MCF 10A (cell line): Measurements from ENCODE around the gene ZBTB49. TPM values are rescaled to one million over a fixed set of nuclear protein-coding genes. Genes with fewer than 3 reads are reported as not detected.
A peak's percentile ranks its signal among the peaks of the same experiment; 100 is the strongest.
"Not testable (repeated sequence)": the region's sequence is repeated elsewhere in the genome, so short reads cannot be mapped to it uniquely, and the experiment has no call there.

ENCODE experiments used
- BruUV-seq: library from RNA; stranded (reverse); fragments of 400-500 nt; replicated peaks from 2 replicates; lab custom pipeline; 2021; lab: Mats Ljungman, UMichigan
- CTCF ChIA-PET: fragments of 300-600 bp; sonication (Branson Sonifier 250); formaldehyde crosslinking; extraction: SDS; loops from one replicate; lab custom pipeline; 2021; ENCODE audit warnings: antibody characterized with exemption, inconsistent platforms; lab: Yijun Ruan, JAX
- POLR2A ChIA-PET: fragments of 300-600, 350-650 bp; sonication (Branson Sonifier 250); formaldehyde crosslinking; extraction: SDS; loops from one replicate; lab custom pipeline; 2020; ENCODE audit warnings: antibody characterized with exemption, inconsistent platforms; lab: Yijun Ruan, JAX
- DNase-seq: peaks from one replicate; pipeline ENCODE4 v3.0.0-alpha.2; 2018; ENCODE audit not compliant: unreplicated experiment
- H3K27ac Mint-ChIP-seq: one replicate; pipeline ENCODE4 v1.8.0; 2022; ENCODE audit warnings: mild to moderate bottlenecking, low read depth, mixed read lengths; ENCODE audit not compliant: unreplicated experiment
- H3K27me3 Mint-ChIP-seq: one replicate; pipeline ENCODE4 v1.8.0; 2022; ENCODE audit warnings: mixed read lengths; ENCODE audit not compliant: insufficient read depth, unreplicated experiment
- H3K36me3 Mint-ChIP-seq: one replicate; pipeline ENCODE4 v1.8.0; 2022; ENCODE audit warnings: mild to moderate bottlenecking, moderate library complexity, mixed read lengths; ENCODE audit not compliant: insufficient read depth, unreplicated experiment
- H3K4me1 Mint-ChIP-seq: one replicate; pipeline ENCODE4 v1.8.0; 2022; ENCODE audit warnings: mixed read lengths; ENCODE audit not compliant: insufficient read depth, unreplicated experiment
- H3K4me3 Mint-ChIP-seq: one replicate; pipeline ENCODE4 v1.8.0; 2022; ENCODE audit warnings: mild to moderate bottlenecking, moderate library complexity, mixed read lengths; ENCODE audit not compliant: unreplicated experiment
- H3K9me3 Mint-ChIP-seq: one replicate; pipeline ENCODE4 v1.8.0; 2022; ENCODE audit warnings: mixed read lengths; ENCODE audit not compliant: unreplicated experiment
- intact Hi-C: fragments of 100-400 bp; cut with micrococcal nuclease; formaldehyde crosslinking; loops from 2 replicates; pipeline ENCODE4 v1.14.1; 2022
- total RNA-seq: library from RNA; stranded (reverse); gene quantifications from 2 replicates; pipeline ENCODE4 v1.2.3, GENCODE V29; 2022
- TF ChIP-seq, protein P1 (sequence below): fragments of 200-600 bp; IDR thresholded peaks from one replicate; pipeline ENCODE4 v1.8.0; 2022; ENCODE audit warnings: antibody characterized with exemption, mild to moderate bottlenecking; ENCODE audit not compliant: unreplicated experiment

ZBTB49 gene
- total RNA-seq, 1 experiment from 2014 or later: 5.9 TPM

DNA sequence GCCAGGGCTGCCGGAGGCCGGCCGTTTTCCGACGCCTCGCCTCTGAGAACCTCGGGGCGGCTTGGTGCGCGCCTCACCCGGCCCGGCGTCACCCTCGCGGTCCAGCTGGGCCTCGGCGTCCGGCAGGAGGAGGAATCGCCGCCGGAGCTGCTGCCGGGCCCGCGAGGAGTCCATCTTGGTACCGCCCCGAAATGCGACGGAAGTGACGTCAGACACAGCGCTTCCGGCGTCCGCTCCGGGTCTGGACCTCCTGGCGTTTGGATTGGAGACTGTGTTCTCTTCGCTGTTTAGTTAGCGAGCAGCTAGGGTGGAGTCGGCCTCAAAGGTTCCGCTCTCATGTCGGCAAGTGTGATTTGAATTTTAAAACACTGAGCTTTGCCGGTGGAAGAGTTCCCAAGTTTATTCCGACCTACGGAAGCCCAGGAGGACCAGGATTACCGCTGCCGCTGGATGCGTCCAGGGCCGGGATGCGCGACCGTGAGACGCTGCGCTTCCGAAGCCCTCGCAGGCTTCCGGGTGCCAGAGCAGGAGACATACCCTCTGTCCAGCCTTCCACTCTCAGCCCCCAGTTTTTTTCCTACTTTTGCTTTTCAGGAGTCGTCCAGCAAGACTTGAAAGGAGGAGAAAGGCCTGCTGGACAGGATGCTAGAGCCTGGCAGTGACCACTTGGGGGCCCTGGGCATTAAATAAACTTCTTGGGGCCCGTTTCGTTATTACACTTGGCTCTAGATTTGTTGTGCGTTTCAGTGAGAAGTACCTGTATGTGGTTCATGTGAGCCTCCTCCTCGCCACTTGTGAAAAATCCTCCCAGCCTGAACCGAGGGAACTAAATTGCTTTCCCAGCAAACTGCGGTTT lies 41.8 kb upstream of the ZBTB49 start, which contains the start of gene TMEM128:
TSS of gene TMEM128 (minus strand) at position 195 of the 856 bp plus-strand sequence. CDS start at position 174, 21 bp downstream.
- intact Hi-C loops: no loop called here
- CTCF ChIA-PET: interaction anchor here (0.6 to 1.4 kb wide), 5 partner anchors 18 to 669 kb away, joined by 3 to 6 read pairs (median 3); no protein-coding TSS in a partner anchor
- Mint-ChIP-seq H3K4me3 (peak within 1 kb of the TSS; percentile 94), H3K9me3 (no peaks in the 10 kb centered on the region), H3K27ac (peak within 1 kb of the TSS; percentile 98), H3K36me3 (peaks cover 30% of the 10 kb centered on the region), H3K27me3 (no peaks in the 10 kb centered on the region), H3K4me1 (peaks cover 25% of the 10 kb centered on the region)
- TSS peak; percentile 94 for BruUV-seq
- TF ChIP-seq, protein P1, sequence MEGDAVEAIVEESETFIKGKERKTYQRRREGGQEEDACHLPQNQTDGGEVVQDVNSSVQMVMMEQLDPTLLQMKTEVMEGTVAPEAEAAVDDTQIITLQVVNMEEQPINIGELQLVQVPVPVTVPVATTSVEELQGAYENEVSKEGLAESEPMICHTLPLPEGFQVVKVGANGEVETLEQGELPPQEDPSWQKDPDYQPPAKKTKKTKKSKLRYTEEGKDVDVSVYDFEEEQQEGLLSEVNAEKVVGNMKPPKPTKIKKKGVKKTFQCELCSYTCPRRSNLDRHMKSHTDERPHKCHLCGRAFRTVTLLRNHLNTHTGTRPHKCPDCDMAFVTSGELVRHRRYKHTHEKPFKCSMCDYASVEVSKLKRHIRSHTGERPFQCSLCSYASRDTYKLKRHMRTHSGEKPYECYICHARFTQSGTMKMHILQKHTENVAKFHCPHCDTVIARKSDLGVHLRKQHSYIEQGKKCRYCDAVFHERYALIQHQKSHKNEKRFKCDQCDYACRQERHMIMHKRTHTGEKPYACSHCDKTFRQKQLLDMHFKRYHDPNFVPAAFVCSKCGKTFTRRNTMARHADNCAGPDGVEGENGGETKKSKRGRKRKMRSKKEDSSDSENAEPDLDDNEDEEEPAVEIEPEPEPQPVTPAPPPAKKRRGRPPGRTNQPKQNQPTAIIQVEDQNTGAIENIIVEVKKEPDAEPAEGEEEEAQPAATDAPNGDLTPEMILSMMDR: no peak
- peak; percentile 91 for DNase-seq
- POLR2A ChIA-PET: interaction anchor here (0.6 to 3.3 kb wide), 20 partner anchors 10 to 294 kb away, joined by 3 to 33 read pairs (median 4); partner anchors contain the start of genes LYAR, STX18 and ZBTB49

DNA sequence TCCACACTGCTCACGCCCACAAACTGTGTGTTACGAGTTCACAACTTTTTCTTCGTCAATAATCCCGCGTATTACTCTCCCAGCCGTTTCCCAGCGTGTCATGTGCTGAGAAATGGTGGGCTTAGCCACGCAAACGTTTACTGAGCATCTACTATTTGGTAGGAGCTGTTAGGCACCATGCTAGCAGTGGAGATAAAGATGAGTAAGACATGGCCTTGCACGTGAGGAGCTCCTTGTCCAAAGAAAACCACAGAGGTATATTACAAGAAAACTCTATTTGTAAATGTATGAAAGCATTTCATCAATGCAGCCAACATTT lies 41.2 kb upstream of the ZBTB49 start:
- no TSS peak for BruUV-seq
- H3K36me3 Mint-ChIP-seq: peaks cover 24% of the 10 kb centered on the region
- intact Hi-C loops: no loop called here
- H3K27me3 Mint-ChIP-seq: no peaks in the 10 kb centered on the region
- CTCF ChIA-PET: interaction anchor here (0.7 to 1.4 kb wide), 2 partner anchors 87 to 376 kb away, joined by 3 to 6 read pairs; no protein-coding TSS in a partner anchor
- H3K4me3 Mint-ChIP-seq: peak overlapping the region; percentile 94
- DNase-seq: no peak
- POLR2A ChIA-PET: interaction anchor here (1.0 to 3.3 kb wide), 10 partner anchors 14 to 294 kb away, joined by 3 to 33 read pairs (median 7); partner anchors contain the start of genes LYAR and ZBTB49
- H3K27ac Mint-ChIP-seq: peak overlapping the region; percentile 98
- H3K9me3 Mint-ChIP-seq: no peaks in the 10 kb centered on the region
- TF ChIP-seq, protein P1: no peak
- peaks cover 25% of the 10 kb centered on the region for H3K4me1 Mint-ChIP-seq

DNA sequence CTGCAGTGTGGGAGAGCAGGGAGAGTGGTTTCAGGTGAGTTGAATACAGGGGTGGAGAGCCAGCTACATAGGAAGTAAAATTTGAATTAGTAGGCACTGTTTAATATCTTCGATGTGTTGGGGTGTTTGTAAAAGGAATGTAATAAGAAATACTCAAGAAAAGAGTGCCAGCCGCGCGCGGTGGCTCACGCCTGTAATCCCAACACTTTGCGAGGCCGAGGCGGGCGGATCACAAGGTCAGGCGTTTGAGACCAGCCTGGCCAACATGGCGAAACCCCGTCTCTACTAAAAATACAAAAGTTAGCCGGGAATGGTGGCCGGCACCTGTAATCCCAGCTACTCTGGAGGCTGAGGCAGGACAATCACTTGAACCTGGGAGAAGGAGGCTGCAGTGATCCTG lies 40.7 kb upstream of the ZBTB49 start:
- Mint-ChIP-seq H3K36me3 (peaks cover 19% of the 10 kb centered on the region), H3K4me1 (peaks cover 25% of the 10 kb centered on the region), H3K4me3 (peak overlapping the region; percentile 94)
- CTCF ChIA-PET: interaction anchor here (0.7 kb wide), 1 partner anchor 375 kb away, joined by 3 read pairs; no protein-coding TSS in a partner anchor
- H3K9me3 Mint-ChIP-seq, H3K27me3 Mint-ChIP-seq, intact Hi-C loops, DNase-seq, H3K27ac Mint-ChIP-seq, BruUV-seq: not testable (repeated sequence)
- POLR2A ChIA-PET: interaction anchor here (1.2 to 3.3 kb wide), 7 partner anchors 14 to 295 kb away, joined by 3 to 33 read pairs (median 7); partner anchors contain the start of genes LYAR and ZBTB49

DNA sequence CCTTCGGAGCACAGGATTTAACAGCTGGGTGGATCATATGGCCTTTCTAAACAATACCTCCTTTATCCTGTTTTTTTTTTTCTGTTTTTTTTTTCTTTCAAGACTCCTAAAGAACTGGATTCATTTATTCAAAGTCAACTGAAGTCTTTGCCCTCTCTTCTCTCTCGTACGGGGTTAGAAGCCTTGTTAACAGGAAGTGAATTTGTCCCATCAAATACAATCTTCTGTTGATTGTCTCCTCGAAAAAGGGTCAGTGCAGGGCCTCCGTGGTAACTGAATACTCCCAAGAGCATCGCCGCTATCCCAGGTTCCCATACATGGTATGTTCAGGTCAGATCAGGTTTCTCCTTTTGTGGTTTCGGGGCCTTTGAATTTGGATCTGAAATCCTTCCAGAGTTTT lies 40.2 kb upstream of the ZBTB49 start:
- peak overlapping the region; percentile 24 for H3K4me3 Mint-ChIP-seq
- TF ChIP-seq, protein P1: no peak
- H3K27ac Mint-ChIP-seq: peak overlapping the region; percentile 16

More for the DNA sequence above, 40.2 kb upstream of the ZBTB49 start:
- H3K27me3 Mint-ChIP-seq: no peaks in the 10 kb centered on the region
- peaks cover 25% of the 10 kb centered on the region for H3K4me1 Mint-ChIP-seq
- intact Hi-C loops: no loop called here
- DNase-seq: no peak
- CTCF ChIA-PET: interaction anchor here (0.6 kb wide), 1 partner anchor 10 kb away, joined by 3 read pairs; no protein-coding TSS in a partner anchor
- peaks cover 14% of the 10 kb centered on the region for H3K36me3 Mint-ChIP-seq
- POLR2A ChIA-PET: interaction anchor here (1.2 to 3.3 kb wide), 2 partner anchors 18 to 294 kb away, joined by 3 to 33 read pairs; no protein-coding TSS in a partner anchor
- H3K9me3 Mint-ChIP-seq: no peaks in the 10 kb centered on the region
- no TSS peak for BruUV-seq
